Mesothelial cell of epicardium (in vitro differentiated cells): ENCODE results near the gene PANX2. TPM values are rescaled to one million over a fixed set of nuclear protein-coding genes. Genes with fewer than 3 reads are reported as not detected.

Experiments
- DNase-seq, 2 experiments: peaks; one replicate each; pipeline ENCODE4 v3.0.0; 2021; ENCODE audit warnings: low spot score in 2 of 2; ENCODE audit not compliant: unreplicated experiment in 2 of 2
- H3K27ac Mint-ChIP-seq: 2 replicates; pipeline ENCODE4 v1.8.0; 2021; ENCODE audit warnings: mixed read lengths
- H3K27me3 Mint-ChIP-seq: 2 replicates; pipeline ENCODE4 v1.8.0; 2021; ENCODE audit warnings: low read depth, mixed read lengths
- H3K36me3 Mint-ChIP-seq: 2 replicates; pipeline ENCODE4 v1.8.0; 2021; ENCODE audit warnings: mixed read lengths
- H3K4me1 Mint-ChIP-seq: 2 replicates; pipeline ENCODE4 v1.8.0; 2021; ENCODE audit warnings: mixed read lengths
- H3K4me3 Mint-ChIP-seq: 2 replicates; pipeline ENCODE4 v1.8.0; 2021; ENCODE audit warnings: mild to moderate bottlenecking, moderate library complexity, mixed read lengths
- H3K9me3 Mint-ChIP-seq: 2 replicates; pipeline ENCODE4 v1.8.0; 2021; ENCODE audit warnings: mixed read lengths
- CTCF ChIP-seq: fragments of 200-600 bp; sonication (generic); IDR thresholded peaks from one replicate; pipeline ENCODE4 v1.5.0; 2021; ENCODE audit warnings: antibody characterized with exemption; ENCODE audit not compliant: unreplicated experiment
- total RNA-seq: library from RNA; stranded (reverse); gene quantifications from 3 replicates; pipeline ENCODE4 v1.2.1, GENCODE V29; 2021

Gene PANX2
- total RNA-seq, 1 donor from 2014 or later: 7.0 TPM

GRCh38 chr22:50153756-50154140, 16.8 kb upstream of the PANX2 start:
- Mint-ChIP-seq H3K4me1 (no peaks in the 10 kb centered on the region), H3K27ac (no peak overlapping the region), H3K9me3 (no peaks in the 10 kb centered on the region), H3K27me3 (peaks cover 26% of the 10 kb centered on the region), H3K4me3 (no peak overlapping the region), H3K36me3 (no peaks in the 10 kb centered on the region)
- no peak for DNase-seq
- no peak for TF ChIP-seq CTCF

GRCh38 chr22:50157709-50158375, 12.7 kb upstream of the PANX2 start:
- H3K27ac Mint-ChIP-seq: no peak overlapping the region
- no peaks in the 10 kb centered on the region for H3K4me1 Mint-ChIP-seq
- peaks cover 29% of the 10 kb centered on the region for H3K27me3 Mint-ChIP-seq
- no peak for TF ChIP-seq CTCF
- no peak for DNase-seq
- H3K9me3 Mint-ChIP-seq: no peaks in the 10 kb centered on the region
- H3K4me3 Mint-ChIP-seq: no peak overlapping the region
- no peaks in the 10 kb centered on the region for H3K36me3 Mint-ChIP-seq

GRCh38 chr22:50160947-50161346, 9.6 kb upstream of the PANX2 start:
- H3K27me3 Mint-ChIP-seq: peaks cover 31% of the 10 kb centered on the region
- no peak overlapping the region for H3K27ac Mint-ChIP-seq
- H3K9me3 Mint-ChIP-seq: no peaks in the 10 kb centered on the region
- TF ChIP-seq CTCF: no peak
- H3K4me1 Mint-ChIP-seq: no peaks in the 10 kb centered on the region
- no peak for DNase-seq
- no peak overlapping the region for H3K4me3 Mint-ChIP-seq
- H3K36me3 Mint-ChIP-seq: no peaks in the 10 kb centered on the region

- no peaks in the 10 kb centered on the region for H3K36me3 Mint-ChIP-seq
- no peak overlapping the region for H3K27ac Mint-ChIP-seq
- H3K4me1 Mint-ChIP-seq: no peaks in the 10 kb centered on the region
- no peaks in the 10 kb centered on the region for H3K9me3 Mint-ChIP-seq
- DNase-seq: no peak
- peaks cover 31% of the 10 kb centered on the region for H3K27me3 Mint-ChIP-seq
- H3K4me3 Mint-ChIP-seq: no peak overlapping the region
- no peak for TF ChIP-seq CTCF
Observed at GRCh38 chr22:50161508-50162390, 8.8 kb upstream of the PANX2 start.

- no peak for DNase-seq
- no peaks in the 10 kb centered on the region for H3K4me1 Mint-ChIP-seq
- no peak overlapping the region for H3K27ac Mint-ChIP-seq
- no peaks in the 10 kb centered on the region for H3K36me3 Mint-ChIP-seq
- no peak for TF ChIP-seq CTCF
- peaks cover 26% of the 10 kb centered on the region for H3K27me3 Mint-ChIP-seq
- no peaks in the 10 kb centered on the region for H3K9me3 Mint-ChIP-seq
- no peak overlapping the region for H3K4me3 Mint-ChIP-seq
Observed at GRCh38 chr22:50162391-50162956, 8.1 kb upstream of the PANX2 start.
